Retinal pigment epithelial cell (primary cell): ENCODE results near the gene SIGLEC1.

Experiments
- DNase-seq: peaks from one replicate; pipeline ENCODE4 v3.0.0-alpha.2; 2010; ENCODE audit warnings: low read depth
- H3K4me3 ChIP-seq: 2 replicates; pipeline ENCODE4 v1.5.1; 2011; ENCODE audit warnings: mild to moderate bottlenecking, low read length, control low read depth, moderate library complexity
- CTCF ChIP-seq: conservative IDR thresholded peaks from 2 replicates; pipeline ENCODE4 v1.5.1; 2011; ENCODE audit warnings: low read depth, low read length, control low read depth, inconsistent platforms

Gene SIGLEC1

GRCh38 chr20:3751305-3751674 is 38.9 kb upstream of the SIGLEC1 start:
- H3K4me3 ChIP-seq: no peak overlapping the region
- DNase-seq: no peak
- TF ChIP-seq CTCF: peak; percentile 22

- DNase-seq: no peak
- peak overlapping the region; percentile 26 for H3K4me3 ChIP-seq
Observed at GRCh38 chr20:3749689-3750531, 37.5 kb upstream of the SIGLEC1 start.

GRCh38 chr20:3749087-3749688 is 36.8 kb upstream of the SIGLEC1 start:
- TF ChIP-seq CTCF: no peak
- no peak for DNase-seq

More at GRCh38 chr20:3749689-3750531, 37.5 kb upstream of the SIGLEC1 start:
- TF ChIP-seq CTCF: peak; percentile 73

GRCh38 chr20:3748073-3748472 is 35.7 kb upstream of the SIGLEC1 start:
- no peak for DNase-seq
- TF ChIP-seq CTCF: no peak
- H3K4me3 ChIP-seq: no peak overlapping the region

More at GRCh38 chr20:3749087-3749688, 36.8 kb upstream of the SIGLEC1 start:
- no peak overlapping the region for H3K4me3 ChIP-seq

GRCh38 chr20:3747471-3747870 is 35.1 kb upstream of the SIGLEC1 start:
- H3K4me3 ChIP-seq: no peak overlapping the region
- no peak for DNase-seq
- TF ChIP-seq CTCF: no peak

- no peak for DNase-seq
- TF ChIP-seq CTCF: no peak
- H3K4me3 ChIP-seq: no peak overlapping the region
Observed at GRCh38 chr20:3745686-3746173, 33.3 kb upstream of the SIGLEC1 start.
